Peyer's patch (tissue), 4 donors: ENCODE data around the gene IL22. TPM values are rescaled to one million over a fixed set of nuclear protein-coding genes. Genes with fewer than 3 reads are reported as not detected.

Source experiments
- DNase-seq, 3 donors: peaks; one replicate each; pipeline ENCODE4 v3.0.0-alpha.2; 2017 to 2019
- H3K27ac ChIP-seq, 4 donors: fragments of 200-600 bp; sonication (generic); one replicate each; pipeline ENCODE4 v1.5.1; 2016 to 2019
- H3K27me3 ChIP-seq, 2 donors: fragments of 200-600 bp; sonication (generic); one replicate each; pipeline ENCODE4 v1.5.1; 2019
- H3K36me3 ChIP-seq, 3 donors: fragments of 200-600 bp; sonication (generic); one replicate each; pipeline ENCODE4 v1.5.1; 2016 to 2019
- H3K4me1 ChIP-seq, 4 donors: fragments of 200-600 bp; sonication (generic); one replicate each; pipeline ENCODE4 v1.5.1; 2016 to 2019
- H3K4me3 ChIP-seq, 4 donors: fragments of 200-600 bp; sonication (generic); 1 replicate in 3 of 4; 2 replicates in 1 of 4; pipeline ENCODE4 v1.5.1; 2016 to 2019; ENCODE audit warnings: mild to moderate bottlenecking in 1 of 4
- H3K9me3 ChIP-seq, 4 donors: fragments of 200-600 bp; sonication (generic); one replicate each; pipeline ENCODE4 v1.5.1; 2016 to 2019; ENCODE audit warnings: mild to moderate bottlenecking in 1 of 4
- POLR2A ChIP-seq, 2 donors: fragments of 450-650 bp; IDR thresholded peaks; one replicate each; pipeline ENCODE4 v1.5.1; 2017; ENCODE audit warnings: antibody characterized with exemption in 2 of 2, mild to moderate bottlenecking in 2 of 2, moderate library complexity in 2 of 2
- total RNA-seq, 4 donors: library from RNA; depleted of rRNA; stranded (reverse); fragments of >200 nt; gene quantifications; one replicate each; pipeline ENCODE4 v1.1.0, GENCODE V29; 2016
- TF ChIP-seq, protein P1 (sequence below), 6 experiments: fragments of 450-650 bp in 4 of 6; fragments of 200-600 bp in 2 of 6; sonication (generic) in 1 of 6; IDR thresholded peaks; one replicate each; pipeline ENCODE4 v1.5.1; 2017 to 2019; ENCODE audit warnings: antibody characterized with exemption in 6 of 6, mild to moderate bottlenecking in 3 of 6, moderate library complexity in 1 of 6

Gene IL22
- total RNA-seq, 4 donors from 2014 or later = not detected

DNA sequence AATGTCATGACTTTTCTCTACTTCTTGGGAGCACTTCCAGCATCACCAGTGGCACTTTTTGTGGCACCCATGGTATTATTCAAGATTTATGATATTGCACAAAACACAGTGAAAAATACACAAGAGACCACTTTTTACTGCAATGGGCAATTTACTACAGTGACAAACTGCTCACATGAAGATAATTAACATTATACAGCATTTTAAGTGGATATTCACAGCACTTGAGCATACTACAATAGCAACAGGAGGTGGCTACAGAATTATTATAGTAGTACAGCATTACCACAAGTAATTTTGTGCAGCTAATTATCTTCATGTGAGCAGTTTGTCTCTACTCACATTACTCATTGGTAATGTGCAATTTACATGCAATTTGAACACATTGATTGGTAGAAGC lies 46.1 kb downstream of the IL22 start:
- no peaks in the 10 kb centered on the region for H3K4me1 ChIP-seq
- no peaks in the 10 kb centered on the region for H3K27me3 ChIP-seq
- no peak overlapping the region for H3K27ac ChIP-seq
- TF ChIP-seq POLR2A (IDR thresholded peaks at IDR 0.05) = no peak
- TF ChIP-seq, protein P1, sequence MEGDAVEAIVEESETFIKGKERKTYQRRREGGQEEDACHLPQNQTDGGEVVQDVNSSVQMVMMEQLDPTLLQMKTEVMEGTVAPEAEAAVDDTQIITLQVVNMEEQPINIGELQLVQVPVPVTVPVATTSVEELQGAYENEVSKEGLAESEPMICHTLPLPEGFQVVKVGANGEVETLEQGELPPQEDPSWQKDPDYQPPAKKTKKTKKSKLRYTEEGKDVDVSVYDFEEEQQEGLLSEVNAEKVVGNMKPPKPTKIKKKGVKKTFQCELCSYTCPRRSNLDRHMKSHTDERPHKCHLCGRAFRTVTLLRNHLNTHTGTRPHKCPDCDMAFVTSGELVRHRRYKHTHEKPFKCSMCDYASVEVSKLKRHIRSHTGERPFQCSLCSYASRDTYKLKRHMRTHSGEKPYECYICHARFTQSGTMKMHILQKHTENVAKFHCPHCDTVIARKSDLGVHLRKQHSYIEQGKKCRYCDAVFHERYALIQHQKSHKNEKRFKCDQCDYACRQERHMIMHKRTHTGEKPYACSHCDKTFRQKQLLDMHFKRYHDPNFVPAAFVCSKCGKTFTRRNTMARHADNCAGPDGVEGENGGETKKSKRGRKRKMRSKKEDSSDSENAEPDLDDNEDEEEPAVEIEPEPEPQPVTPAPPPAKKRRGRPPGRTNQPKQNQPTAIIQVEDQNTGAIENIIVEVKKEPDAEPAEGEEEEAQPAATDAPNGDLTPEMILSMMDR (IDR thresholded peaks at IDR 0.05) = no peak
- no peak overlapping the region for H3K4me3 ChIP-seq
- DNase-seq = no peak
- no peaks in the 10 kb centered on the region for H3K9me3 ChIP-seq
- no peaks in the 10 kb centered on the region for H3K36me3 ChIP-seq

DNA sequence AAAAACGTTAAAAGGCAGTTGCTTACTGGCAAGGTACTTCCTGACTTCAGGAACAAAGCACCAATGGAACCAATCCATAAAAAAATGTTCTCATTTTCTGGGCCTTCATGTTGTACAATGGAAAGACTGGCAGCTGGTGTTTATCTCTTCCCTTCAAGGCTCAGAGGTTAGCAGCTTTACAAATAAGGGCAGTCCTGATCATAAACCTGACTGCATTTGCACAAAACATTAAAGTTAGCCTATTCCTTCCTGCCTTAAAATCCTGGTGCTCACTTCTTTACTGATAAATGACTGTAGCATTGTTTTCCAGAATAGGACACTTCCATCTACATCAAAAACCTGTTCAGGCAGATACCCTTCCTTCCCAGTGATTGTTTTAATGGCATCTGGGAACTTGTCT lies 47.0 kb downstream of the IL22 start:
- no peak for DNase-seq
- Histone ChIP-seq H3K4me1 (no peaks in the 10 kb centered on the region), H3K27ac (no peak overlapping the region)

DNA sequence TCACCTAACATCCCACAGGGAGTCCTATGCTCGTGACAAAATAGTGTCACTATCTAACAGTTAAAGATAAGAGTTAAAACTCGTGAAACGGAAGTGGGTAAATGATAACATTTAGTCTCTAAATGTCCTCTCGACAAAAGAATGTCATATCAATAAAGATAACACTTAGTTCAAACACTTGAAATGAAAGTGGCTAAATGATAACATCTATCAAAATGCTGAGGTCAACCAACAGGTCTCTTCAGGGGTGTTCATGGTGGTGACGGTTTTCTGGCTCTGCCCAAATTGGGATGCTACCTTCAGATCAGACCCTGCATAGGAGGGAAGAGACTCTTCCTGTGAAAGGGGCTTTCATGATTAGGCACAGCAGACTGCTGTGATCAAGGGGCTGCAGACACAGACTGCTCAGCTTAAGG lies 49.9 kb downstream of the IL22 start:
- Histone ChIP-seq H3K27me3 (no peaks in the 10 kb centered on the region), H3K27ac (no peak overlapping the region), H3K4me3 (no peak overlapping the region), H3K36me3 (no peaks in the 10 kb centered on the region), H3K4me1 (no peaks in the 10 kb centered on the region), H3K9me3 (no peaks in the 10 kb centered on the region)
- TF ChIP-seq, protein P1 (IDR thresholded peaks at IDR 0.05) = no peak
- TF ChIP-seq POLR2A (IDR thresholded peaks at IDR 0.05) = no peak
- DNase-seq = no peak

More for the DNA sequence above, 47.0 kb downstream of the IL22 start:
- TF ChIP-seq POLR2A (IDR thresholded peaks at IDR 0.05) = no peak
- TF ChIP-seq, protein P1 (IDR thresholded peaks at IDR 0.05) = no peak
- H3K27me3 ChIP-seq = no peaks in the 10 kb centered on the region
- H3K4me3 ChIP-seq = no peak overlapping the region
- no peaks in the 10 kb centered on the region for H3K36me3 ChIP-seq
- no peaks in the 10 kb centered on the region for H3K9me3 ChIP-seq

DNA sequence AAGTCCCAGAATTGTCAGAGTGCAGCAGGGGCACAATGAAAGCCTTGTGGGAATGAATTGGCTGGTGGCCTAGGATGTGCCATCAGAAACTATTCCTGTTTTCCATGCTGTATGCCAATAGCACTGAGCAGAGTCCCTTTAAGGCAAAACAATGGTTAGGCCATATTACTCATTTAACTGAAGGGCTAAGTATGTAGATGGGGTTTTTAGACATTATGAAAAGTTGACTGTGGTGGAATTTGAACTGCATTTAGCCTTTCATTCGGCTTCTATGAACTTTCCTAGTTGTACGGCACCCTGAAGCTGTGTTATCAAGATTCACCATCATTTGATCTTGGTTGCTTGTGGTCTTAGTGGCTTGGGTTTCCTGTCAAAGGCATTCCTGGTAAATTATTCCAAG lies 52.5 kb downstream of the IL22 start:
- no peak for TF ChIP-seq POLR2A (IDR thresholded peaks at IDR 0.05)
- TF ChIP-seq, protein P1 (IDR thresholded peaks at IDR 0.05) = no peak
- Histone ChIP-seq H3K27me3 (no peaks in the 10 kb centered on the region), H3K9me3 (no peaks in the 10 kb centered on the region), H3K4me3 (no peak overlapping the region), H3K4me1 (no peaks in the 10 kb centered on the region), H3K36me3 (no peaks in the 10 kb centered on the region), H3K27ac (no peak overlapping the region)
- no peak for DNase-seq

DNA sequence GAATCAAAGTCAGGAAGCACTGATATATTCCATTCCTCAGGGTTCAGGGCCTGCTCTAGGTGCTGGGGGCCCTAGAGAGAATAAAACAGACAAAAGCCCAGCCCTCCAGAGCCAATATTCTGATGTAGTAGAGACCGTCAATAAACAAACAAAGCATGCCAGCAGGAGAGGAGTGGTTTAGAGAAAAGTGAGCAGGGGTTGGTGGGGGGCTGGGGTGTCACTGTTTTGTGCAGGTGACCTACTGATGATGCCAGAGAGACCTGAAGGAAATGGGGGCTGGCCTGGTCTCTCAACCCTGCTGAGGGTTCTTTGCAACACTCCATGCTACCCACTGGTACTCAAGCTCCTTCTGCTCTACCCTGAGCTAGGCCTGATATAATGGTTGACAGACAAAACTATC lies 54.3 kb downstream of the IL22 start:
- Histone ChIP-seq H3K4me3 (no peak overlapping the region), H3K27me3 (no peaks in the 10 kb centered on the region), H3K4me1 (no peaks in the 10 kb centered on the region), H3K36me3 (no peaks in the 10 kb centered on the region), H3K27ac (no peak overlapping the region), H3K9me3 (no peaks in the 10 kb centered on the region)
- no peak for DNase-seq
- TF ChIP-seq POLR2A (IDR thresholded peaks at IDR 0.05) = no peak
- TF ChIP-seq, protein P1 (IDR thresholded peaks at IDR 0.05) = no peak

DNA sequence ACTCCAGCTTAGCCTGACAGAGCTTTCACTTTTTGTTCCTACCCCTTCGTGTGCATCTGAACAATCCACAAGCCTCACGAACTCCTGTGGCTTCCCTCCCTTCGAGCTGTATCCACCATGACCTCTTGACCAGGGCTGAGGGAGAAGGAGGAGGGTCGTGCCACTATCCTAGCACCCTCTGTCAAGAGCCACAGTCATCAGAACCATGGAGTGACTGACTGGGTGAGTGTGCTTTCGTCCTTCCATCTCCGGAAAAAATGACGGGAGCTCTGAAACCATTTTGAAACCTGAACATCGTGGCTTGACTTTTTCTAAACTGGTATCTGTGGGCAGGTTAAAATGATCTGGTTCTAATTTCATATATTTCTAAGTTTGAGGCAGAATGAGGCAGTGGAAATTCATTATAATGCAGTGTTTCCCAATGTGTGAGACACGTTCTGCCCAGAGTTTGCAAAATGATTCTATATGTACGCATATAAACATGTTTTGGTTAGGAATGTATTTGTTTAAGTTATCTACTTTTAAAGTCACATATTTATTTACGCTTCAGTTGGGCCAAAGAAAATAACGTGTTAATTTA lies 54.8 kb downstream of the IL22 start:
- H3K27me3 ChIP-seq = no peaks in the 10 kb centered on the region
- no peak overlapping the region for H3K27ac ChIP-seq
- no peaks in the 10 kb centered on the region for H3K4me1 ChIP-seq
- H3K9me3 ChIP-seq = no peaks in the 10 kb centered on the region
- TF ChIP-seq POLR2A (IDR thresholded peaks at IDR 0.05) = no peak
- TF ChIP-seq, protein P1 (IDR thresholded peaks at IDR 0.05) = no peak
- no peaks in the 10 kb centered on the region for H3K36me3 ChIP-seq
- H3K4me3 ChIP-seq = no peak overlapping the region
- no peak for DNase-seq
